K562 (cell line): ENCODE data around the gene CELF4. TPM values are rescaled to one million over a fixed set of nuclear protein-coding genes. Genes with fewer than 3 reads are reported as not detected.

Experiments
- ATAC-seq: fragments of 200-7000 bp; cut with Tn5 transposase; 3 replicates; pipeline ENCODE4 v1.9.1; 2020; ENCODE audit warnings: moderate library complexity
- BruUV-seq: library from RNA; stranded (reverse); fragments of 400-500 nt; replicated peaks from 2 replicates; lab custom pipeline; 2021; lab: Mats Ljungman, UMichigan
- CTCF ChIA-PET: fragments of 300-600 bp; formaldehyde crosslinking; extraction: SDS; loops from one replicate; lab custom pipeline; 2021; ENCODE audit warnings: low intra/inter-chr PET ratio; lab: Yijun Ruan, JAX
- POLR2A ChIA-PET: fragments of 300-600, 350-650 bp; sonication (Branson Sonifier 250); formaldehyde crosslinking; extraction: SDS; loops from one replicate; lab custom pipeline; 2021; ENCODE audit warnings: antibody characterized with exemption, inconsistent platforms; lab: Yijun Ruan, JAX
- DNase-seq, 4 experiments: peaks; one replicate each; pipeline versions ENCODE4 v3.0.0 to v3.0.0-alpha.2; 2011 to 2018; ENCODE audit warnings: low spot score in 3 of 4, mixed read lengths in 3 of 4; ENCODE audit errors: extremely low read depth in 1 of 4
- FAIRE-seq: peaks from 2 replicates; lab custom pipeline; 2011; peaks lifted over from hg19 to GRCh38; lab: Jason Lieb, UNC
- H2AFZ ChIP-seq: 2 replicates; pipeline ENCODE4 v1.6.0; 2011; ENCODE audit warnings: low read depth, low read length, control low read depth, inconsistent platforms
- H3K27ac ChIP-seq: fragments of 200-600 bp; 3 replicates; pipeline ENCODE4 v1.8.0; 2011; ENCODE audit warnings: low read depth, mild to moderate bottlenecking, control low read depth, inconsistent platforms, low read length, moderate library complexity, mixed read lengths; ENCODE audit errors: extremely low read depth
- H3K27me3 ChIP-seq, 2 experiments: fragments of 300-600 bp in 1 of 2; 2 replicates in 1 of 2; 3 replicates in 1 of 2; pipeline versions ENCODE4 v1.6.0 to v1.8.0; 2011; ENCODE audit warnings: inconsistent platforms in 2 of 2, low read length in 2 of 2, mild to moderate bottlenecking in 1 of 2, mixed read lengths in 1 of 2, moderate library complexity in 1 of 2; ENCODE audit not compliant: control insufficient read depth in 2 of 2, insufficient read depth in 2 of 2
- H3K36me3 ChIP-seq: fragments of 300-600 bp; 3 replicates; pipeline ENCODE4 v1.8.0; 2011; ENCODE audit warnings: mild to moderate bottlenecking, low read length, inconsistent platforms; ENCODE audit not compliant: control insufficient read depth, insufficient read depth
- H3K4me1 ChIP-seq, 2 experiments: fragments of 200-600 bp in 1 of 2; replicated peaks in 1 of 2; 2 replicates in 1 of 2; 3 replicates in 1 of 2; pipeline versions ENCODE4 v1.5.1 to v1.8.0; 2011; ENCODE audit warnings: inconsistent platforms in 2 of 2, low read length in 2 of 2, mild to moderate bottlenecking in 1 of 2, mixed read lengths in 1 of 2, moderate library complexity in 1 of 2; ENCODE audit not compliant: control insufficient read depth in 2 of 2, insufficient read depth in 2 of 2
- H3K4me2 ChIP-seq: 2 replicates; pipeline ENCODE4 v1.6.1; 2011; ENCODE audit warnings: low read length, control low read depth, inconsistent platforms, mixed read lengths; ENCODE audit not compliant: insufficient read depth
- H3K4me3 ChIP-seq: fragments of 200-600 bp; sonication (generic), shearing (Covaris generic); 2 replicates; pipeline ENCODE4 v1.5.1; 2016; ENCODE audit warnings: control low read depth, inconsistent platforms
- H3K79me2 ChIP-seq: fragments of 200-600 bp; 3 replicates; pipeline ENCODE4 v1.8.0; 2011; ENCODE audit warnings: low read length, inconsistent platforms; ENCODE audit not compliant: control insufficient read depth, insufficient read depth
- H3K9ac ChIP-seq, 2 experiments: 2 replicates each; pipeline versions ENCODE4 v1.6.0 to v1.6.1; 2011; ENCODE audit warnings: low read depth in 2 of 2, low read length in 2 of 2, control low read depth in 1 of 2, inconsistent platforms in 1 of 2, mild to moderate bottlenecking in 1 of 2, mixed read lengths in 1 of 2; ENCODE audit not compliant: insufficient read depth in 1 of 2
- H3K9me1 ChIP-seq: one replicate; pipeline ENCODE4 v1.6.0; 2011; ENCODE audit warnings: inconsistent platforms, mild to moderate bottlenecking, low read length, moderate library complexity; ENCODE audit not compliant: control insufficient read depth, insufficient read depth
- H3K9me3 ChIP-seq: replicated peaks from 2 replicates; pipeline ENCODE4 v1.5.1; 2011; ENCODE audit warnings: low read depth, low read length, inconsistent platforms; ENCODE audit not compliant: control insufficient read depth, insufficient read depth
- H4K20me1 ChIP-seq: replicated peaks from 2 replicates; pipeline ENCODE4 v1.6.1; 2011; ENCODE audit warnings: low read length, inconsistent platforms, mixed read lengths; ENCODE audit not compliant: control insufficient read depth, insufficient read depth
- NEUROD1 ChIP-seq: fragments of 150-350 bp; IDR thresholded peaks from 2 replicates; pipeline ENCODE4 v1.6.1; 2014; ENCODE audit warnings: borderline replicate concordance, low read length, low read depth; ENCODE audit not compliant: partially characterized antibody
- U2AF2 ChIP-seq: fragments of 200-400 bp; formaldehyde crosslinking; optimal IDR thresholded peaks from 2 replicates; pipeline ENCODE3; 2017; ENCODE audit warnings: low read depth, mild to moderate bottlenecking, low read length
- ZBTB1 ChIP-seq: sonication (generic); formaldehyde crosslinking; IDR thresholded peaks from 2 replicates; pipeline ENCODE4 v1.8.1; 2023; ENCODE audit warnings: missing genetic modification reagents, low read depth, mild to moderate bottlenecking, borderline replicate concordance
- ZNF408 ChIP-seq: fragments of 250-450 bp; sonication (Bioruptor Pico); IDR thresholded peaks from 2 replicates; pipeline ENCODE4 v1.4.0; 2020; ENCODE audit warnings: low read depth, mild to moderate bottlenecking, moderate library complexity
- ZNF609 ChIP-seq: sonication (generic); formaldehyde crosslinking; IDR thresholded peaks from 2 replicates; pipeline ENCODE4 v1.8.1; 2023; ENCODE audit warnings: missing genetic modification reagents, mild to moderate bottlenecking, borderline replicate concordance
- WGBS: fragments of 100-300 bp; shearing (Covaris generic); methylation state at CpG from one replicate; pipeline ENCODE4 v1.1.6; 2016; ENCODE audit warnings: low coverage, mixed read lengths; ENCODE audit not compliant: insufficient coverage; ENCODE audit errors: missing lambda C conversion rate; 5-methylcytosine and 5-hydroxymethylcytosine counted together
- in situ Hi-C: fragments of 300-500 bp; cut with MboI; formaldehyde crosslinking; loops from 4 replicates; pipeline ENCODE4 v1.15.0; 2018; ENCODE audit warnings: inconsistent platforms, mixed read lengths
- intact Hi-C: fragments of 100-400 bp; cut with micrococcal nuclease; formaldehyde crosslinking; loops from 2 replicates; pipeline ENCODE4 v1.14.2; 2022
- polyA plus RNA-seq, 8 experiments: library from polyadenylated mRNA; depleted of rRNA in 4 of 8; stranded (reverse) in 5 of 8; unstranded in 3 of 8; fragments of >200 nt; fragmentation: Nextera tagmentation in 2 of 8; fragmentation: Illumina TruSeq in 1 of 8; extraction: Ambion mirVana in 2 of 8; extraction: Trizol in 1 of 8; gene quantifications; 2 replicates each; pipeline versions ENCODE4 v1.2.1 to v1.2.3, GENCODE V29; 2011 to 2014; ENCODE audit warnings: inconsistent platforms in 1 of 8, missing spikeins in 1 of 8
- total RNA-seq, 7 experiments: library from RNA; depleted of rRNA in 6 of 7; stranded (reverse); fragments of >200 nt in 6 of 7; fragmentation: Illumina TruSeq in 2 of 7; extraction: Trizol in 2 of 7; gene quantifications; 2 replicates each; pipeline versions ENCODE4 v1.2.1 to v1.2.3, GENCODE V29; 2011 to 2021; ENCODE audit warnings: low replicate concordance in 1 of 7
- TF ChIP-seq, protein P1 (sequence below): fragments of 250-450 bp; sonication (Bioruptor Pico); IDR thresholded peaks from 2 replicates; pipeline ENCODE4 v1.4.0; 2020; ENCODE audit warnings: mild to moderate bottlenecking, moderate library complexity

Gene CELF4
- total and polyA plus RNA-seq, 9 of the 15 experiments (the other 6 are each of a cell fraction or from before 2014, with no cell fraction given): 0.04 to 0.24 (median 0.07) TPM; not detected in 3

DNA sequence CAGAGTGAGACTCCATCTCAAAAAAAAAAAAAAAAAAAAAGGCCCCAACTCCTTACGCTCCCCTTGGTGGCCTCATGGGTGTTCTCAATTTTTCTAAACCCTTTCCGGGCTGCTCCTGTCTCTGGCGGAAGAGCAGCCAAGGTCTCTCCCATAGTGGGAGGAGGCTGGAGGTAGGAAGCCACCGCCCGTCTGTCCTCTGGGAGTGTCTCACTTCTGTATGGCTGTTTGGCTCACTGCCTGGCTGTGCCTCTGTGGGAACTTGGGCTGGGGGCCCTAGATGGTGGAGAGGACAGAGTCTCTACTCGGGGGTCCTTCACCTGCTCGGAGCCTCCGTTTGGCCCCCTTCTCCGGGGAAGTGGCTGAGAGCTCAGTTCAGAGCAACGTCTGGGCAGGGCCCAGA, 245.3 kb downstream of the CELF4 start:
- WGBS: under 1% methylated on average over 9 of the region's 10 CpGs
- no peak for FAIRE-seq
- peak; percentile 46 for ATAC-seq

More for the DNA sequence above, 245.3 kb downstream of the CELF4 start:
- Histone ChIP-seq H3K4me1 (peaks cover 0 to 8% of the 10 kb centered on the region in 2 experiments; a peak in 1 of 5 replicates), H2AFZ (no peak overlapping the region; the same call in 1 of the 2 replicates), H4K20me1 (peaks cover 5% of the 10 kb centered on the region), H3K9ac (no peak overlapping the region), H3K27me3 (peaks cover 0 to 32% of the 10 kb centered on the region in 2 experiments; a peak in 3 of 5 replicates), H3K4me3 (no peak overlapping the region), H3K36me3 (no peaks in the 10 kb centered on the region), H3K79me2 (no peaks in the 10 kb centered on the region), H3K9me3 (no peaks in the 10 kb centered on the region), H3K4me2 (no peak overlapping the region), H3K9me1 (no peaks in the 10 kb centered on the region), H3K27ac (no peak overlapping the region)
- DNase-seq: no peak
- ChIA-PET POLR2A (no interaction called here), CTCF (no interaction called here)
- BruUV-seq: no TSS peak
- in situ Hi-C loops: no loop called here
- intact Hi-C loops: loop anchor here (5.0 to 10.0 kb wide), 2 partner anchors 157 to 214 kb away; no protein-coding TSS in a partner anchor
- TF ChIP-seq ZNF609 (CRISPR knock-in tag): no peak
- TF ChIP-seq U2AF2: no peak
- TF ChIP-seq, protein P1, sequence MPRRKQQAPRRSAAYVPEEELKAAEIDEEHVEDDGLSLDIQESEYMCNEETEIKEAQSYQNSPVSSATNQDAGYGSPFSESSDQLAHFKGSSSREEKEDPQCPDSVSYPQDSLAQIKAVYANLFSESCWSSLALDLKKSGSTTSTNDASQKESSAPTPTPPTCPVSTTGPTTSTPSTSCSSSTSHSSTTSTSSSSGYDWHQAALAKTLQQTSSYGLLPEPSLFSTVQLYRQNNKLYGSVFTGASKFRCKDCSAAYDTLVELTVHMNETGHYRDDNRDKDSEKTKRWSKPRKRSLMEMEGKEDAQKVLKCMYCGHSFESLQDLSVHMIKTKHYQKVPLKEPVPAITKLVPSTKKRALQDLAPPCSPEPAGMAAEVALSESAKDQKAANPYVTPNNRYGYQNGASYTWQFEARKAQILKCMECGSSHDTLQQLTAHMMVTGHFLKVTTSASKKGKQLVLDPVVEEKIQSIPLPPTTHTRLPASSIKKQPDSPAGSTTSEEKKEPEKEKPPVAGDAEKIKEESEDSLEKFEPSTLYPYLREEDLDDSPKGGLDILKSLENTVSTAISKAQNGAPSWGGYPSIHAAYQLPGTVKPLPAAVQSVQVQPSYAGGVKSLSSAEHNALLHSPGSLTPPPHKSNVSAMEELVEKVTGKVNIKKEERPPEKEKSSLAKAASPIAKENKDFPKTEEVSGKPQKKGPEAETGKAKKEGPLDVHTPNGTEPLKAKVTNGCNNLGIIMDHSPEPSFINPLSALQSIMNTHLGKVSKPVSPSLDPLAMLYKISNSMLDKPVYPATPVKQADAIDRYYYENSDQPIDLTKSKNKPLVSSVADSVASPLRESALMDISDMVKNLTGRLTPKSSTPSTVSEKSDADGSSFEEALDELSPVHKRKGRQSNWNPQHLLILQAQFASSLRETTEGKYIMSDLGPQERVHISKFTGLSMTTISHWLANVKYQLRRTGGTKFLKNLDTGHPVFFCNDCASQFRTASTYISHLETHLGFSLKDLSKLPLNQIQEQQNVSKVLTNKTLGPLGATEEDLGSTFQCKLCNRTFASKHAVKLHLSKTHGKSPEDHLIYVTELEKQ (CRISPR knock-in tag): no peak
- TF ChIP-seq NEUROD1: no peak
- TF ChIP-seq ZBTB1 (CRISPR knock-in tag): no peak
- TF ChIP-seq ZNF408 (CRISPR knock-in tag): no peak
